Loucy (cell line): ENCODE results near the gene ORAI3.

Experiments used
- EZH2phosphoT487 ChIP-seq: fragments of 200-600 bp; IDR thresholded peaks from 2 replicates; pipeline ENCODE4 v1.6.1; 2018; ENCODE audit warnings: antibody characterized with exemption, mild to moderate bottlenecking, moderate library complexity, borderline replicate concordance
- TF ChIP-seq, protein P1 (sequence below): fragments of 200-600 bp; sonication (generic); conservative IDR thresholded peaks from 2 replicates; pipeline ENCODE4 v1.5.1; 2014; ENCODE audit warnings: mild to moderate bottlenecking, antibody characterized with exemption, low read length

- TF ChIP-seq, protein P1, sequence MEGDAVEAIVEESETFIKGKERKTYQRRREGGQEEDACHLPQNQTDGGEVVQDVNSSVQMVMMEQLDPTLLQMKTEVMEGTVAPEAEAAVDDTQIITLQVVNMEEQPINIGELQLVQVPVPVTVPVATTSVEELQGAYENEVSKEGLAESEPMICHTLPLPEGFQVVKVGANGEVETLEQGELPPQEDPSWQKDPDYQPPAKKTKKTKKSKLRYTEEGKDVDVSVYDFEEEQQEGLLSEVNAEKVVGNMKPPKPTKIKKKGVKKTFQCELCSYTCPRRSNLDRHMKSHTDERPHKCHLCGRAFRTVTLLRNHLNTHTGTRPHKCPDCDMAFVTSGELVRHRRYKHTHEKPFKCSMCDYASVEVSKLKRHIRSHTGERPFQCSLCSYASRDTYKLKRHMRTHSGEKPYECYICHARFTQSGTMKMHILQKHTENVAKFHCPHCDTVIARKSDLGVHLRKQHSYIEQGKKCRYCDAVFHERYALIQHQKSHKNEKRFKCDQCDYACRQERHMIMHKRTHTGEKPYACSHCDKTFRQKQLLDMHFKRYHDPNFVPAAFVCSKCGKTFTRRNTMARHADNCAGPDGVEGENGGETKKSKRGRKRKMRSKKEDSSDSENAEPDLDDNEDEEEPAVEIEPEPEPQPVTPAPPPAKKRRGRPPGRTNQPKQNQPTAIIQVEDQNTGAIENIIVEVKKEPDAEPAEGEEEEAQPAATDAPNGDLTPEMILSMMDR, result no peak
- TF ChIP-seq EZH2phosphoT487, result no peak
These were observed 20.5 kb upstream of the ORAI3 start for GRCh38 chr16:30928390-30928789.
